Activated T-cell treated with anti-CD3 and anti-CD28 coated beads, Interleukin-2, amount 50 U/mL, for 48 hours (primary cell): ENCODE measurements around the gene ENDOU.
"Not testable (repeated sequence)": the region's sequence is repeated elsewhere in the genome, so short reads cannot be mapped to it uniquely, and the experiment has no call there.

ENCODE experiments used
- DNase-seq, 2 experiments: peaks; one replicate each; pipeline ENCODE4 v3.0.0-alpha.2; 2020

The ENDOU gene

DNA sequence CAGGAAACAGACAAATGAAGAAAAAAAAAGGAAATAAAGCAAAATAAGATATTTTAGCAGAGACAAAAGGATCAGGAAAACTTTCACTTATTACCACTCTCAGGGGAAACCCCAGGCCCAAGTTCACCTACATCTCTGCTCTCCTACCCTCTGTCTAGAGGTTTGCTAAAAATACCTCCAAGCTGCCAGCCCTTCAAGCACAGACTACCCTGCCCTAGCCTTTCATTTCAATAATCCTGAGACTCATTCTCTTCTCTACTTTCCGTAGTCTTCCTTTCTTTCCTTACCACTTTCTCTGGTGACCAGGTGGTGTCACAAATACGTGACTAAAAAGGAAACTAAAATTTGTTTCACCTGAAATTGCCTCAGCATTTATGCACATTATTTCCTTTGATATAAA lies 53.2 kb downstream of the ENDOU start:
- no peak for DNase-seq

DNA sequence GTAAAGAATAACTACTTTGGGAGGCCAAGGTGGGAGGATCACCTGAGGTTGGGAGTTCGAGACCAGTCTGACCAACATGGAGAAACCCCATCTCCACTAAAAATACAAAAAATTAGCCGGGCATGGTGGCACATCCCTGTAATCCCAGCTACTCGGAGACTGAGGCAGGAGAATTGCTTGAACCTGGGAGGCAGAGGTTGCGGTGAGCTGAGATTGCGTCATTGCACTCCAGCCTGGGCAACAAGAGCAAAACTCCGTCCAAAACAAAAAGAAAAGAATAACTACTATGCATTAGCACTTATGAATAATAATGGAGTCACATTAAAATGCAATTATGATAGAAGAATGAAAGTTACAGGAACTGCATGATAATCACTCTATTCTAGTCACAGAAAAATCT lies 57.4 kb downstream of the ENDOU start:
- DNase-seq: not testable (repeated sequence)
